ENCODE results near the gene WFDC5. TPM values are rescaled to one million over a fixed set of nuclear protein-coding genes. Genes with fewer than 3 reads are reported as not detected.

The WFDC5 gene
- total and polyA plus RNA-seq, 4 donors, result not detected

DNA sequence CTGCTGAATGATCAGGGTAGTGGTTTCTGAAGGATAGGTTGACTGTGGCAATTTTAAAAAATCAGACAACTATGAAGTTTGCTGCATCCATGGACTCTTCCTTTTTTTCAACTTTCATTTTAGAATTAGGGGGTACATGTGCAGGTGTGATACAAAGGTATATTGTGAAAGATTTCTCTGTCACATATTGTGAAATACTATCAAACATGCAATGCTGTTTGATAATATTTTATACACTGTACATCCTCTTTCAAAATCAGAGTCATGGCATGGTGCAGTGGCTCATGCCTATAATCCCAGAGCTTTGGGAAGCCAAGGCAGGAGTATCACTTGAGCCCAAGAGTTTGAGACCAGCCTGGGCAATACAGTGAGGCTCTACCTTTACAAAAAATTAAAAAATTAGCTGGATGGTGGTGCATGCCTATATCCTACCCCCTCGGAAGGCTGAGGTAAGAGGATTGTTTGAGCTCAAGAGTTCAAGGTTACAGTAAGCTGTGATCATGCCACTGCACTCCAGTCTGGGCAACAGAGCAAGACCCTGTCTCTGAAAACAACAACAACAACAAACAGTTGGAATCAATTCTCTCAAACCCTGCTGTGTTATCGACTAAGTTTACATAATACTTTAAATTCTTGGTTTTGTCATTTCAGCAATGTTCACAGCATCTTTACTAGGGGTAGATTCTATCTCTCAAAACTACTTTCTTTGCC is 4.7 kb upstream of the WFDC5 start:
- Histone ChIP-seq H3K9ac (ENCODE audit: low read depth in 1 of 2, low read length in 2 of 2) (no peak overlapping the region), H3K9me3 (ENCODE audit: control insufficient read depth in 4 of 4, low read length in 3 of 4) (no peaks in the 10 kb centered on the region), H3K27ac (ENCODE audit: low read depth in 1 of 2, low read length in 2 of 2) (no peak overlapping the region), H3K27me3 (ENCODE audit: control insufficient read depth in 4 of 4, insufficient read depth in 4 of 4, low read length in 3 of 4) (peaks cover 0 to 12% (median under 1%) of the 10 kb centered on the region in 4 donors), H3K4me3 (ENCODE audit: low read depth in 1 of 3, low read length in 3 of 3) (no peak overlapping the region), H3K36me3 (ENCODE audit: control insufficient read depth in 4 of 4, insufficient read depth in 3 of 4, low read depth in 1 of 4, low read length in 3 of 4) (no peaks in the 10 kb centered on the region), H3K4me1 (ENCODE audit: control insufficient read depth in 4 of 4, insufficient read depth in 4 of 4, low read length in 3 of 4) (no peaks in the 10 kb centered on the region)
- 64% methylated on average over 2 of the region's 2 CpGs for WGBS
- no peak for DNase-seq (ENCODE audit: low spot score)
- no peak for TF ChIP-seq YY1 (IDR thresholded peaks at IDR 0.05)
- no peak for TF ChIP-seq HNF4A (conservative IDR thresholded peaks at IDR 0.05)
- TF ChIP-seq ATF3 (IDR thresholded peaks at IDR 0.05), result no peak
- TF ChIP-seq TAF1 (conservative IDR thresholded peaks at IDR 0.05), result no peak
- TF ChIP-seq REST (IDR thresholded peaks at IDR 0.05), result no peak
- TF ChIP-seq NR2F2 (IDR thresholded peaks at IDR 0.05), result no peak
- TF ChIP-seq SP1 (IDR thresholded peaks at IDR 0.05), result no peak
- TF ChIP-seq FOXA1 (IDR thresholded peaks at IDR 0.05), result no peak
- no peak for TF ChIP-seq GABPA (IDR thresholded peaks at IDR 0.05 in 1 of 2, conservative IDR thresholded peaks at IDR 0.05 in 1 of 2)

DNA sequence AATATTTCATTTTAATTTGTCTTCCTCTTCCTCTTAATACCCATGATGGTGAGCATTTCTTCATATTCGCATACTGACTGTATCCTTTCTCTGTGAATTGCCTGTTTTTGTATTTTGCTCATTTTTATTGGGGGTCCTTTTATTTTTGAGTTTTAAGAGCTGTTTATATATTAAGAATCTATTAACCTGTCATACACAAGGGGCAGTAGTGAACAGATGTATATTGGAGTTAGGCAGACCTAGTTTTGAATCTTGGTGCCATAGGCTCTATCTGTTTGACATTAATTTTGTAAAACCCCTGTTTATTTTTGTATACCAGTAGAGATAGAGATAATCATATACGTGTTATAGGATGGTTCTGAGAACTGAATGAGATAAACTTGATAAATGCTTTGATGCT is 3.1 kb upstream of the WFDC5 start:
- DNase-seq (ENCODE audit: low spot score), result no peak
- WGBS, result 79% methylated on average over 2 of the region's 2 CpGs
- H3K27me3 ChIP-seq (ENCODE audit: control insufficient read depth in 4 of 4, insufficient read depth in 4 of 4, low read length in 3 of 4), result peaks cover 0 to 6% (median 0%) of the 10 kb centered on the region in 4 donors

More for the DNA sequence above, 3.1 kb upstream of the WFDC5 start:
- Histone ChIP-seq H3K27ac (ENCODE audit: low read depth in 1 of 2, low read length in 2 of 2) (no peak overlapping the region), H3K4me3 (ENCODE audit: low read depth in 1 of 3, low read length in 3 of 3) (no peak overlapping the region), H3K9ac (ENCODE audit: low read depth in 1 of 2, low read length in 2 of 2) (no peak overlapping the region), H3K36me3 (ENCODE audit: control insufficient read depth in 4 of 4, insufficient read depth in 3 of 4, low read depth in 1 of 4, low read length in 3 of 4) (no peaks in the 10 kb centered on the region), H3K4me1 (ENCODE audit: control insufficient read depth in 4 of 4, insufficient read depth in 4 of 4, low read length in 3 of 4) (no peaks in the 10 kb centered on the region), H3K9me3 (ENCODE audit: control insufficient read depth in 4 of 4, low read length in 3 of 4) (no peaks in the 10 kb centered on the region)
- TF ChIP-seq, protein P1, sequence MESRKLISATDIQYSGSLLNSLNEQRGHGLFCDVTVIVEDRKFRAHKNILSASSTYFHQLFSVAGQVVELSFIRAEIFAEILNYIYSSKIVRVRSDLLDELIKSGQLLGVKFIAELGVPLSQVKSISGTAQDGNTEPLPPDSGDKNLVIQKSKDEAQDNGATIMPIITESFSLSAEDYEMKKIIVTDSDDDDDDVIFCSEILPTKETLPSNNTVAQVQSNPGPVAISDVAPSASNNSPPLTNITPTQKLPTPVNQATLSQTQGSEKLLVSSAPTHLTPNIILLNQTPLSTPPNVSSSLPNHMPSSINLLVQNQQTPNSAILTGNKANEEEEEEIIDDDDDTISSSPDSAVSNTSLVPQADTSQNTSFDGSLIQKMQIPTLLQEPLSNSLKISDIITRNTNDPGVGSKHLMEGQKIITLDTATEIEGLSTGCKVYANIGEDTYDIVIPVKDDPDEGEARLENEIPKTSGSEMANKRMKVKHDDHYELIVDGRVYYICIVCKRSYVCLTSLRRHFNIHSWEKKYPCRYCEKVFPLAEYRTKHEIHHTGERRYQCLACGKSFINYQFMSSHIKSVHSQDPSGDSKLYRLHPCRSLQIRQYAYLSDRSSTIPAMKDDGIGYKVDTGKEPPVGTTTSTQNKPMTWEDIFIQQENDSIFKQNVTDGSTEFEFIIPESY (IDR thresholded peaks at IDR 0.05), result no peak
- TF ChIP-seq GABPA (IDR thresholded peaks at IDR 0.05 in 1 of 2, conservative IDR thresholded peaks at IDR 0.05 in 1 of 2) (no peak), MAX (IDR thresholded peaks at IDR 0.05) (no peak), HNF4A (conservative IDR thresholded peaks at IDR 0.05) (no peak), FOXA1 (IDR thresholded peaks at IDR 0.05) (no peak), HNF4G (IDR thresholded peaks at IDR 0.05) (no peak), RXRA (IDR thresholded peaks at IDR 0.05) (no peak), NR2F2 (IDR thresholded peaks at IDR 0.05) (no peak), TAF1 (conservative IDR thresholded peaks at IDR 0.05) (no peak), YY1 (IDR thresholded peaks at IDR 0.05) (no peak), ATF3 (IDR thresholded peaks at IDR 0.05) (no peak), REST (IDR thresholded peaks at IDR 0.05) (no peak), FOXA2 (IDR thresholded peaks at IDR 0.05) (no peak), EGR1 (IDR thresholded peaks at IDR 0.05; ENCODE audit: low read depth in 2 of 2) (no peak), JUND (IDR thresholded peaks at IDR 0.05) (no peak), RAD21 (IDR thresholded peaks at IDR 0.05) (no peak)
- TF ChIP-seq, protein P2, sequence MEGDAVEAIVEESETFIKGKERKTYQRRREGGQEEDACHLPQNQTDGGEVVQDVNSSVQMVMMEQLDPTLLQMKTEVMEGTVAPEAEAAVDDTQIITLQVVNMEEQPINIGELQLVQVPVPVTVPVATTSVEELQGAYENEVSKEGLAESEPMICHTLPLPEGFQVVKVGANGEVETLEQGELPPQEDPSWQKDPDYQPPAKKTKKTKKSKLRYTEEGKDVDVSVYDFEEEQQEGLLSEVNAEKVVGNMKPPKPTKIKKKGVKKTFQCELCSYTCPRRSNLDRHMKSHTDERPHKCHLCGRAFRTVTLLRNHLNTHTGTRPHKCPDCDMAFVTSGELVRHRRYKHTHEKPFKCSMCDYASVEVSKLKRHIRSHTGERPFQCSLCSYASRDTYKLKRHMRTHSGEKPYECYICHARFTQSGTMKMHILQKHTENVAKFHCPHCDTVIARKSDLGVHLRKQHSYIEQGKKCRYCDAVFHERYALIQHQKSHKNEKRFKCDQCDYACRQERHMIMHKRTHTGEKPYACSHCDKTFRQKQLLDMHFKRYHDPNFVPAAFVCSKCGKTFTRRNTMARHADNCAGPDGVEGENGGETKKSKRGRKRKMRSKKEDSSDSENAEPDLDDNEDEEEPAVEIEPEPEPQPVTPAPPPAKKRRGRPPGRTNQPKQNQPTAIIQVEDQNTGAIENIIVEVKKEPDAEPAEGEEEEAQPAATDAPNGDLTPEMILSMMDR (IDR thresholded peaks at IDR 0.05; ENCODE audit: low read depth, low read length, missing input control), result no peak
